Esophagus squamous epithelium (tissue), 4 donors: ENCODE measurements around the gene GALNT17.

Experiments
- POLR2A ChIP-seq, 4 donors: fragments of 450-650 bp; IDR thresholded peaks; one replicate each; pipeline ENCODE4 v1.6.1; 2017; ENCODE audit warnings: antibody characterized with exemption in 4 of 4, mild to moderate bottlenecking in 4 of 4, moderate library complexity in 3 of 4
- TF ChIP-seq, protein P1 (sequence below), 6 experiments: fragments of 450-650 bp in 4 of 6; fragments of 200-600 bp in 2 of 6; sonication (generic) in 2 of 6; IDR thresholded peaks; one replicate each; pipeline ENCODE4 v1.5.1; 2016 to 2019; ENCODE audit warnings: antibody characterized with exemption in 6 of 6, mild to moderate bottlenecking in 4 of 6, moderate library complexity in 4 of 6

- TF ChIP-seq, protein P1, sequence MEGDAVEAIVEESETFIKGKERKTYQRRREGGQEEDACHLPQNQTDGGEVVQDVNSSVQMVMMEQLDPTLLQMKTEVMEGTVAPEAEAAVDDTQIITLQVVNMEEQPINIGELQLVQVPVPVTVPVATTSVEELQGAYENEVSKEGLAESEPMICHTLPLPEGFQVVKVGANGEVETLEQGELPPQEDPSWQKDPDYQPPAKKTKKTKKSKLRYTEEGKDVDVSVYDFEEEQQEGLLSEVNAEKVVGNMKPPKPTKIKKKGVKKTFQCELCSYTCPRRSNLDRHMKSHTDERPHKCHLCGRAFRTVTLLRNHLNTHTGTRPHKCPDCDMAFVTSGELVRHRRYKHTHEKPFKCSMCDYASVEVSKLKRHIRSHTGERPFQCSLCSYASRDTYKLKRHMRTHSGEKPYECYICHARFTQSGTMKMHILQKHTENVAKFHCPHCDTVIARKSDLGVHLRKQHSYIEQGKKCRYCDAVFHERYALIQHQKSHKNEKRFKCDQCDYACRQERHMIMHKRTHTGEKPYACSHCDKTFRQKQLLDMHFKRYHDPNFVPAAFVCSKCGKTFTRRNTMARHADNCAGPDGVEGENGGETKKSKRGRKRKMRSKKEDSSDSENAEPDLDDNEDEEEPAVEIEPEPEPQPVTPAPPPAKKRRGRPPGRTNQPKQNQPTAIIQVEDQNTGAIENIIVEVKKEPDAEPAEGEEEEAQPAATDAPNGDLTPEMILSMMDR (IDR thresholded peaks at IDR 0.05) = no peak
- no peak for TF ChIP-seq POLR2A (IDR thresholded peaks at IDR 0.05)
Measured at GRCh38 chr7:71236230-71237105, 104.5 kb downstream of the GALNT17 start.
